Measurements from ENCODE around the gene YY1.

Gene YY1

GRCh38 chr14:100215330-100215885 lies 23.5 kb upstream of the YY1 start:
- Histone ChIP-seq H3K4me1 (peaks cover 0 to 13% (median 7%) of the 10 kb centered on the region in 4 donors), H3K9me3 (no peaks in the 10 kb centered on the region), H3K27ac (peak overlapping the region; percentile 99), H3K36me3 (no peaks in the 10 kb centered on the region), H3K4me3 (no peak overlapping the region), H3K27me3 (no peaks in the 10 kb centered on the region)
- no peak for TF ChIP-seq CTCF (IDR thresholded peaks at IDR 0.05)
- intact Hi-C loops (cut with DNase I; ENCODE audit: low total_unique reads), result loop anchor here (10.0 kb wide), 1 partner anchor 531 kb away; the partner anchor contains the start of gene CYP46A1
- no peak for DNase-seq

GRCh38 chr14:100219126-100219785 lies 19.7 kb upstream of the YY1 start:
- H3K9me3 ChIP-seq, result no peaks in the 10 kb centered on the region
- intact Hi-C loops (cut with DNase I; ENCODE audit: low total_unique reads), result loop anchor here (10.0 kb wide), 1 partner anchor 534 kb away; the partner anchor contains the start of gene CYP46A1
- H3K27ac ChIP-seq, result no peak overlapping the region
- H3K36me3 ChIP-seq, result no peaks in the 10 kb centered on the region
- no peak for TF ChIP-seq CTCF (IDR thresholded peaks at IDR 0.05)
- H3K27me3 ChIP-seq, result no peaks in the 10 kb centered on the region
- peaks cover 0 to 26% (median 17%) of the 10 kb centered on the region in 4 donors for H3K4me1 ChIP-seq
- no peak overlapping the region for H3K4me3 ChIP-seq
- no peak for DNase-seq

GRCh38 chr14:100221533-100222223 lies 17.3 kb upstream of the YY1 start:
- peak overlapping the region; percentile 48 to 49 for H3K4me3 ChIP-seq
- intact Hi-C loops (cut with DNase I; ENCODE audit: low total_unique reads), result no loop called here
- no peaks in the 10 kb centered on the region for H3K9me3 ChIP-seq
- TF ChIP-seq CTCF (IDR thresholded peaks at IDR 0.05), result no peak
- H3K27me3 ChIP-seq, result no peaks in the 10 kb centered on the region
- peak overlapping the region; percentile 31 to 46 for H3K27ac ChIP-seq
- no peaks in the 10 kb centered on the region for H3K36me3 ChIP-seq
- DNase-seq, result peak in 1 of 2 donors; percentile 54
- peaks cover 0 to 22% (median 13%) of the 10 kb centered on the region in 4 donors for H3K4me1 ChIP-seq

- no peaks in the 10 kb centered on the region for H3K27me3 ChIP-seq
- no peaks in the 10 kb centered on the region for H3K9me3 ChIP-seq
- H3K4me3 ChIP-seq, result peak overlapping the region; percentile 48 to 49
- no peak for DNase-seq
- H3K36me3 ChIP-seq, result no peaks in the 10 kb centered on the region
- no peak for TF ChIP-seq CTCF (IDR thresholded peaks at IDR 0.05)
- intact Hi-C loops (cut with DNase I; ENCODE audit: low total_unique reads), result no loop called here
- H3K27ac ChIP-seq, result no peak overlapping the region
- H3K4me1 ChIP-seq, result peaks cover 0 to 22% (median 13%) of the 10 kb centered on the region in 4 donors
Measured at GRCh38 chr14:100222224-100223093, 16.5 kb upstream of the YY1 start.
